GM12865 (cell line): Measurements from ENCODE around the gene PLCG1.

Experiments used
- DNase-seq: peaks from one replicate; pipeline ENCODE4 v3.0.0; 2010; ENCODE audit warnings: low read depth
- H3K4me3 ChIP-seq: 2 replicates; pipeline ENCODE4 v1.5.1; 2011; ENCODE audit warnings: mild to moderate bottlenecking, low read depth, low read length, control low read depth
- TF ChIP-seq, protein P1 (sequence below): IDR thresholded peaks from 2 replicates; pipeline ENCODE4 v1.5.1; 2011; ENCODE audit warnings: low read length, control low read depth, low read depth, inconsistent platforms; ENCODE audit not compliant: insufficient read depth; ENCODE audit errors: missing control alignments

PLCG1 gene

DNA sequence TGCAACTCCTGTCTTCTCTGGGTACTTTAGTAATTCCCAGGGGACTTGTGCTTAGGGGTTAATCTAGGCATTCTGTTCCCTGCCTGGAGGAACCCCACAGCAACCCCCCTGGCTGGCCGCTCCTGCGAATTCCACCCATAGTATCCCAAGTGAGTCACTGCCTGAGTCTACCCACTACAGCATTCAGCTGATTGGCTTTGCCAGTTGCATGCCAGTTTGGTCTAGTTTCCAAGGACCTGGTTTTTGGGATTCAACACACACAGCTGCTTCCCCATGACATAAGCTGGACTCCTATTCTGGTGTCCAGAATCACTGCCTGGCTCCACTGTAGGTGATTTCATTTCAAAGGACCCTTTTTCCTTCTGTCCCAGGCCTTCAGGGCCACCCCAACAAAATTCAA, 40.3 kb downstream of the PLCG1 start:
- TF ChIP-seq, protein P1, sequence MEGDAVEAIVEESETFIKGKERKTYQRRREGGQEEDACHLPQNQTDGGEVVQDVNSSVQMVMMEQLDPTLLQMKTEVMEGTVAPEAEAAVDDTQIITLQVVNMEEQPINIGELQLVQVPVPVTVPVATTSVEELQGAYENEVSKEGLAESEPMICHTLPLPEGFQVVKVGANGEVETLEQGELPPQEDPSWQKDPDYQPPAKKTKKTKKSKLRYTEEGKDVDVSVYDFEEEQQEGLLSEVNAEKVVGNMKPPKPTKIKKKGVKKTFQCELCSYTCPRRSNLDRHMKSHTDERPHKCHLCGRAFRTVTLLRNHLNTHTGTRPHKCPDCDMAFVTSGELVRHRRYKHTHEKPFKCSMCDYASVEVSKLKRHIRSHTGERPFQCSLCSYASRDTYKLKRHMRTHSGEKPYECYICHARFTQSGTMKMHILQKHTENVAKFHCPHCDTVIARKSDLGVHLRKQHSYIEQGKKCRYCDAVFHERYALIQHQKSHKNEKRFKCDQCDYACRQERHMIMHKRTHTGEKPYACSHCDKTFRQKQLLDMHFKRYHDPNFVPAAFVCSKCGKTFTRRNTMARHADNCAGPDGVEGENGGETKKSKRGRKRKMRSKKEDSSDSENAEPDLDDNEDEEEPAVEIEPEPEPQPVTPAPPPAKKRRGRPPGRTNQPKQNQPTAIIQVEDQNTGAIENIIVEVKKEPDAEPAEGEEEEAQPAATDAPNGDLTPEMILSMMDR = no peak
- no peak for DNase-seq
- no peak overlapping the region for H3K4me3 ChIP-seq

DNA sequence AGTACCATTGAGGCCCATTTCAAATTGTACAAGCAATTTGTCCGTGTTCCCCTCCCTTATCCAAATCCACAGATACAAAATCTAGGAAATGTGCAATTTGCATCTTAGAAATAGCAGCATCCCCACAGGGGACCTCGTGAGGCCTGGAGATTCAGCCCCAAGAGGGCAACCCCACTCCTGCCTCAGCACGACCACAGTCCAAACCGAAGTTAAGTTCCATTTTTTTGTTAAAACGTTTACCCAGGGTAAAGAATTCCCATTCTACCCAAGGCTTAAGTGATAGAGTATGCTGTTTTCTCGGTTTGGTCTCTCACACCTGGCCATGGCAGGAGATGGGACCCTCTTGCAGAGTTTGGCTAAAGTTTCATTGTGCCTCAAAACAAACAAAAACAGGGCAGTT, 41.2 kb downstream of the PLCG1 start:
- no peak overlapping the region for H3K4me3 ChIP-seq
- TF ChIP-seq, protein P1 = no peak
- DNase-seq = no peak

DNA sequence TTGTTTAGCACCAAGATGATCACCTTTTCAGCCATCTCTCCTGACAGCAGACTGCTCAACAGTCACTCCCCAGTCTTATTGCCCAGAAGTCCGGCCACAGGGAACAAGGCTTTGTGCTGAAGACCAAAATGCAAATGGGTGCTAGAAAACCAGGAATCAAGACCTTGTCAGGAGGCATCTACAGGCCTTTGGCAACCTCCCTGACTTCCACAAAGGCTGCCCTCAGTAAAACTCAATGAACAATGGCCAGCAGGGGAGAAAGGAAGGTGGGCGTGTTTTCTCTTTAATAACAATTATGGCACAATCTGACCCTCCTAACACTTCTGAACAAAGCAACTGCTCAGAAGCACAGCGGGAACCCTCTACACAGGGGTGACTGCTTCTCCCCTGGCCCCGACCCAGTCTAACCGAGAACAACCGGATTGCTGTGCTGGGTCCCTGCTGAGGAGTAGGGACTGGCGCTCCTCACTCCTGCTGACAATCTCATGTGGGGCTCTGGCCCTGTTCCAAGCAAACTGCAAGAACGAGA, 41.6 kb downstream of the PLCG1 start:
- DNase-seq = no peak
- TF ChIP-seq, protein P1 = no peak

DNA sequence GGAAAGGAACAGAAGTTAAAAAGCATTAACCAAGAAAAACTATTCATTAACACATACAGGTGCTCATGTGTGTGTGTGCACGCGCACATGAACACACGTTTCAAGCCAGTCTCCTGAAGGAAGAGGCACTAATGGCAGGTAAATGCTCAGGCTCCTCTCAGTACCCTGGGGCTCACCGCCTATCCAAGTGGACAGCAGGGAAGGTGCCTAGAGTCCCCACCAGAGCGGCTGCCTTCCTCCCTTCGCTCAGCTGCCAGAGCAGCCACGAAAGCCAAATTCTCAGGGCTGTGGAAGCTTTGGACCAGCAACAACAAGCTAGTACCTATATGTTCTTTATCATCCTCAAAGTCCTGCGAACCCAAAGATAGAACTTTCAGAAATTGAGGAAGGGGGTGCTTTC, 42.6 kb downstream of the PLCG1 start:
- no peak overlapping the region for H3K4me3 ChIP-seq
- no peak for DNase-seq
- TF ChIP-seq, protein P1 = no peak

More for the DNA sequence above, 41.6 kb downstream of the PLCG1 start:
- H3K4me3 ChIP-seq = no peak overlapping the region

DNA sequence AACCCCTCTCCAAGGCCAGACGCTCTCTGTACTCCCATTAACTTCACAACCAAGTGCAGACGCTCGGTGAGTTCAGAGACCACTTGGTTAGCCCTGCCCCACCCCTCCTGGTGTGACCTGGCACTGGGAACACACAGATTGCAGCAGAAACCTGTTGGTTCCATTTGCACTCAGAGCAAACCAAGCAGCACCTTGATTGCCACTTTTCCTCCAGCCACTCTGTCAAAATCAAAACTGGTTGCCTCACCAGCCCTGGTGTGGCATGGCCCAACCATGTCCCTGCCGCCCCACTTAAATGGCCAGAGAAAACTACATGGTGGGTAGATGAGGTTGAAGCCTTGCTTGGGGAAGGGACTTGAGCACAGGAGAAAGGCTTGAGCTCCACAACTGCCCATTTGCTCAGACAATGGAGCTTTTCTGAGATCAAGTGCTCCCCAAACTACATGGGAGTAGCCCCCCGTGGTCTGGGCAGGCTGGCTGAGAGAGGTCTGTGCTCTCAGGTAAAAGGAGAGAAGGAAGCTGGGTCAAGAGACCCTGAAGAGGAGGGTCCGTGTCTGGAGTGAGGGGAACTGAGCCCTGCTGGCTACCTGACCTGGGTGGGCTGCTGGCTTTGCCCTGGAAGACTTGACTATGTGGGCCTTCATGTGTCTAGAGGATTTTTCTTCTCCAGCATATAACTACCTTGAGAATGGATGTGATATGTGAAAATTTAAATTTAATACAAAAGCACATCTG, 43.4 kb downstream of the PLCG1 start:
- TF ChIP-seq, protein P1 = no peak
- no peak for DNase-seq
- no peak overlapping the region for H3K4me3 ChIP-seq

DNA sequence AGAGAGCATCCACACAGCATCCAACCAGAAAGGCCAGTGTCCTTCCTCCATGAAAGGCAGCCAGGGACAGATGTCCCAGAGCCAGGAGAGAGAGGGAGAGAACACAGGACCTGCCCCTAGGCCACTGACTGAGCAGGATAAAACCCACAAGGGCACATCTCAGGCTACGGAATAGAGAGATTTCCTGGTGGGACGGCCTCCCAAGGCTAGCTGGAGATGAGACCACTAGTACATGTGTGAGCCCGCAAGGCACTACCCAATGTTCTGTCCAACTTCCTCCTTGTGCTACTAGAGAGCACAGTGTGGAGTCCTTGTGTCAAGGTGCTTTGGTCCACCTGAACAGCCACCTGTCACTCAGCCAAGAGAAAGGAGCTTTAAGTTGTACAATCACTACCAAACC, 44.2 kb downstream of the PLCG1 start:
- no peak for DNase-seq
- TF ChIP-seq, protein P1 = no peak
- no peak overlapping the region for H3K4me3 ChIP-seq
